ENCODE results near the gene ADRM1.

ADRM1 gene

GRCh38 chr20:62354031-62354808 lies 51.4 kb downstream of the ADRM1 start:
- FAIRE-seq (no peak), DNase-seq (ENCODE audit: low spot score) (no peak)

- FAIRE-seq: no peak
- no peak for DNase-seq (ENCODE audit: low spot score)
Observed at GRCh38 chr20:62354811-62355341, 52.1 kb downstream of the ADRM1 start.

- FAIRE-seq: no peak
- DNase-seq (ENCODE audit: low spot score): no peak
Observed at GRCh38 chr20:62355516-62355877, 52.7 kb downstream of the ADRM1 start.

- FAIRE-seq (no peak), DNase-seq (ENCODE audit: low spot score) (no peak)
Observed at GRCh38 chr20:62355878-62356588, 53.2 kb downstream of the ADRM1 start.

- FAIRE-seq: no peak
- no peak for DNase-seq (ENCODE audit: low spot score)
Observed at GRCh38 chr20:62356589-62357186, 53.9 kb downstream of the ADRM1 start.

- DNase-seq (ENCODE audit: low spot score) (peak; percentile 70), FAIRE-seq (peak; percentile 82)
Observed at GRCh38 chr20:62357187-62357667, 54.4 kb downstream of the ADRM1 start.

- FAIRE-seq (no peak), DNase-seq (ENCODE audit: low spot score) (no peak)
Observed at GRCh38 chr20:62357681-62358080, 54.9 kb downstream of the ADRM1 start.

Data from RCC 7860 (cell line).